ENCODE results near the gene MARK3. TPM values are rescaled to one million over a fixed set of nuclear protein-coding genes. Genes with fewer than 3 reads are reported as not detected.

MARK3 gene
- total RNA-seq, 1 experiment from 2014 or later = 81.9 TPM

- H4K91ac ChIP-seq (ENCODE audit: insufficient read length, low read depth, low read length) = no peak overlapping the region
Measured at GRCh38 chr14:103392572-103392971, 7.4 kb downstream of the MARK3 start.

More at GRCh38 chr14:103392572-103392971, 7.4 kb downstream of the MARK3 start:
- no peak overlapping the region for H3K56ac ChIP-seq (ENCODE audit: insufficient read length, low read depth, low read length)
- WGBS (ENCODE audit: extremely low coverage, insufficient read length, low lambda C conversion rate) = no CpG with 5 or more reads among the region's 8 CpGs
- no peak overlapping the region for H3K14ac ChIP-seq (ENCODE audit: insufficient read depth, low read length)
- peaks cover 33% of the 10 kb centered on the region; the same call in 1 of the 2 replicates for H3K79me2 ChIP-seq (ENCODE audit: insufficient read depth, low read length)
- no peak overlapping the region for H3K27ac ChIP-seq (ENCODE audit: insufficient read length, low read depth, low read length)
- H3K4me1 ChIP-seq (ENCODE audit: insufficient read depth, low read length) = no peaks in the 10 kb centered on the region; the same call in 1 of the 2 replicates
- no peak overlapping the region for H3K27ac Mint-ChIP-seq
- no peak overlapping the region for H4K5ac ChIP-seq (ENCODE audit: insufficient read length, low read depth, low read length)
- H3K4me3 Mint-ChIP-seq = no peak overlapping the region
- H3T11ph ChIP-seq (ENCODE audit: low read length) = no peak overlapping the region
- peaks cover 0 to 4% (median 2%) of the 10 kb centered on the region in 3 experiments; a peak in 5 of 7 replicates for H3K36me3 Mint-ChIP-seq (ENCODE audit: insufficient read depth in 1 of 3, low read depth in 3 of 3)
- DNase-seq = no peak
- no peaks in the 10 kb centered on the region for H3K27me3 Mint-ChIP-seq (ENCODE audit: low read depth)
- no peaks in the 10 kb centered on the region for H3K9me3 Mint-ChIP-seq
- H2BK5ac ChIP-seq (ENCODE audit: insufficient read length, low read length) = no peak overlapping the region
- H3K9me3 ChIP-seq (ENCODE audit: control insufficient read depth, low read depth, low read length) = no peaks in the 10 kb centered on the region
- no peak overlapping the region for H3K4ac ChIP-seq (ENCODE audit: low read depth, low read length)
- no peaks in the 10 kb centered on the region for H3K23me2 ChIP-seq (ENCODE audit: insufficient read length, low read depth, low read length, poor library complexity, severe bottlenecking)
- H2BK15ac ChIP-seq (ENCODE audit: low read depth, low read length) = no peak overlapping the region
- no peak overlapping the region for H2BK120ac ChIP-seq (ENCODE audit: low read depth, low read length, poor library complexity, severe bottlenecking)
- H2AFZ ChIP-seq (ENCODE audit: low read length) = no peak overlapping the region
- H2BK20ac ChIP-seq (ENCODE audit: low read depth, low read length, poor library complexity, severe bottlenecking) = no peak overlapping the region
- no peaks in the 10 kb centered on the region for H4K20me1 ChIP-seq (ENCODE audit: control insufficient read depth, insufficient read depth, insufficient read length)
- TF ChIP-seq CTCF (conservative IDR thresholded peaks at IDR 0.05) = no peak
- no peak overlapping the region for H2AK5ac ChIP-seq (ENCODE audit: insufficient read length, low read length)
- H2BK12ac ChIP-seq (ENCODE audit: insufficient read length, low read depth, low read length) = no peak overlapping the region
- peaks cover 27 to 28% of the 10 kb centered on the region in 2 experiments for H3K4me1 Mint-ChIP-seq
- H4K8ac ChIP-seq (replicated peaks; ENCODE audit: insufficient read length, low read depth, low read length) = no peak overlapping the region
- no peak overlapping the region for H3K23ac ChIP-seq (ENCODE audit: insufficient read length, low read depth, low read length)
- H3K79me1 ChIP-seq (ENCODE audit: insufficient read depth, low read depth, low read length, poor library complexity, severe bottlenecking) = no peaks in the 10 kb centered on the region
- H3K18ac ChIP-seq (ENCODE audit: insufficient read length, low read depth, low read length) = no peak overlapping the region
- no peak overlapping the region for H3K4me2 ChIP-seq (ENCODE audit: insufficient read depth, insufficient read length, low read length)
- no peaks in the 10 kb centered on the region; the same call in 1 of the 2 replicates for H3K27me3 ChIP-seq (ENCODE audit: insufficient read depth, low read length)
- no peak overlapping the region for H3K9ac ChIP-seq (ENCODE audit: extremely low read depth, insufficient read length, low read length)

All from H9 (cell line).